DOHH2 (cell line): ENCODE measurements around the gene OLR1.

Source experiments
- EZH2phosphoT487 ChIP-seq: fragments of 200-600 bp; sonication (generic); IDR thresholded peaks from 2 replicates; pipeline ENCODE4 v1.6.1; 2017; ENCODE audit warnings: borderline replicate concordance, mild to moderate bottlenecking, antibody characterized with exemption, low read length, moderate library complexity, mixed read lengths
- TF ChIP-seq, protein P1 (sequence below): fragments of 200-600 bp; sonication (generic); IDR thresholded peaks from one replicate; pipeline ENCODE4 v1.5.1; 2014; ENCODE audit warnings: antibody characterized with exemption, mild to moderate bottlenecking, low read depth, low read length; ENCODE audit not compliant: poor library complexity, severe bottlenecking

- TF ChIP-seq, protein P1, sequence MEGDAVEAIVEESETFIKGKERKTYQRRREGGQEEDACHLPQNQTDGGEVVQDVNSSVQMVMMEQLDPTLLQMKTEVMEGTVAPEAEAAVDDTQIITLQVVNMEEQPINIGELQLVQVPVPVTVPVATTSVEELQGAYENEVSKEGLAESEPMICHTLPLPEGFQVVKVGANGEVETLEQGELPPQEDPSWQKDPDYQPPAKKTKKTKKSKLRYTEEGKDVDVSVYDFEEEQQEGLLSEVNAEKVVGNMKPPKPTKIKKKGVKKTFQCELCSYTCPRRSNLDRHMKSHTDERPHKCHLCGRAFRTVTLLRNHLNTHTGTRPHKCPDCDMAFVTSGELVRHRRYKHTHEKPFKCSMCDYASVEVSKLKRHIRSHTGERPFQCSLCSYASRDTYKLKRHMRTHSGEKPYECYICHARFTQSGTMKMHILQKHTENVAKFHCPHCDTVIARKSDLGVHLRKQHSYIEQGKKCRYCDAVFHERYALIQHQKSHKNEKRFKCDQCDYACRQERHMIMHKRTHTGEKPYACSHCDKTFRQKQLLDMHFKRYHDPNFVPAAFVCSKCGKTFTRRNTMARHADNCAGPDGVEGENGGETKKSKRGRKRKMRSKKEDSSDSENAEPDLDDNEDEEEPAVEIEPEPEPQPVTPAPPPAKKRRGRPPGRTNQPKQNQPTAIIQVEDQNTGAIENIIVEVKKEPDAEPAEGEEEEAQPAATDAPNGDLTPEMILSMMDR, result no peak
- no peak for TF ChIP-seq EZH2phosphoT487
Measured at GRCh38 chr12:10170216-10170615, 1.7 kb downstream of the OLR1 start.
